GF-D8 (cell line): ENCODE measurements around the gene NCAPG.
"Not testable (repeated sequence)": the region's sequence is repeated elsewhere in the genome, so short reads cannot be mapped to it uniquely, and the experiment has no call there.

Source experiments
- DNase-seq: peaks from one replicate; lab custom pipeline; 2025; lab: John Stamatoyannopoulos, UW

Gene NCAPG

DNA sequence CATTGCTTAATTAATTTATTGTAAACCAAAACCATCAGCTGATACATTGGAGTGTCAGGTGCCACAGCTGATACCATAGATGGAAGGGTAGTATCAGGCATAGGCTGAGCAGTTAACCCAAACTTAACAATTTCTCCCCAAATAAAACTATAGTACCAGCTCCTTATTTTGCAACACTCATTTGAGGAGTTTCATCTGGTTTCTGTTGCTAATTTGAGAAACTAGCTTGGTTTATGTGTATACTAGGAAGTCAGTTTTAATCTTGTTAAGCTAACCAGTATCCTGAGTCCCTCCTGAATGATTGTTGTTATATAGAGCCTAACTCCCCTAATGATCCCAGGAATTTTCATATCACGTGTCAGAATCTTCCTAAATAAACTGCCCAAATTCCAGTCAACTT lies 13.0 kb upstream of the NCAPG start:
- DNase-seq = no peak

DNA sequence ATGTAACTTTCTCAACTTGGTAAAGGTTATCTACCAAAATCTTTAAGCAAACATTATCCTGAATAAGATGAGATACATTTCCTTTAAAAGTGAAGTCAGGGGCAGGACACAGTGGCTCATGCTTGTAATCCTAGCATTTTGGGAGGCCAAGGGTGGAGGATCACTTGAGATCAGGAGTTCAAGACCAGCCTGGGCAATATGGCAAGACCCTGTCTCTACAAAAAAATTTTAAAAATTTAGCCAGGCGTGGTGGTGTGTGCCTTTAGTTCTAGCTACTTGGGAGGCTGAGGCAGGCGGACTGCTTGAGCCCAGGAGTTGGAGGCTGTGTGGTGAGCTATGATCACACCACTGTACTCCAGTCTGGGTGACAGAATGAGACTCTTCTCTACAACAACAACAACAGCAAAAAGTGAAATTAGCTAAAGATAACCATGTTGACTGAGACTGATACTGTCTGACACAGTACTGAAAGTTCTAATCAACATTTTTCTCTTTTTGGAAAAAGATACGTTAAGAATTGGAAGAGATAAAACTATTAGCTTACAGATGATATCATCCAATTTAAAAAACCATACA lies 5.1 kb upstream of the NCAPG start:
- no peak for DNase-seq

DNA sequence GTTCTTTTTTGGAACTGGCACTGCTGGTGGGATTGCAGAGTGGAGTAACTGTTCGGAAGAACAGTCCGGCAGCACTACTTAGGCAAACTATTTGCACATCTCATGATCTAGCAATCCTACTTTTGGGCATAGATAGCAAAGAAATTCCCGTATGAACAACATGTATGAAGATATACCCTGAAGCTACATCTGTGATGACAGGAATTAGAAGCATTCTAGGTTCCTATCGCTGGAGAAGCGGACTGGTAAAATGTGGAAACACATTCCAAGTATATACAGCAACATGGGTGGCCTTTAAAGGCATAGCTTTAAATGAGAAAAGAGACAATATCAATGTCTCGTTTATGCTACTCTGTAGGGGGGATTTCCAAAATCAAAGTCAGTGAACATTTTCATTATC lies 3.3 kb upstream of the NCAPG start:
- DNase-seq = no peak

DNA sequence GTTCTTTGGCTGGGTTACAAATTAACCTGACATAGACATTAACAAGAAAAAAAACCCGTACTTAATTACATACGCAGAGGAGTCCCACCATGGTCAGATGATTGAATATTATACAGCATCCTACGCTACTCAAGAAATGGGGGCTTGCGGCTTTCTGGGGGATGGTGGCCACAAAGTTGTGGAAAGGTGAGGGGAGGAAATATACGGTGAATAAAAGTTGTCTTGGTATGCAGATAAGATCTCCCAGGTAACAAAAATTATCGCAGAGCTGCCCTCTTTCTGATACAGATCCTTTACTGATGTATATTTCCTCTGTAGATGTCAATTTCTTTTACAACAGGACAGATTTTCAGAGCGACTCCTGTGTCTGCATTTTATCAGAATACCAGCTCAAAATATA lies 1.1 kb upstream of the NCAPG start:
- no peak for DNase-seq

DNA sequence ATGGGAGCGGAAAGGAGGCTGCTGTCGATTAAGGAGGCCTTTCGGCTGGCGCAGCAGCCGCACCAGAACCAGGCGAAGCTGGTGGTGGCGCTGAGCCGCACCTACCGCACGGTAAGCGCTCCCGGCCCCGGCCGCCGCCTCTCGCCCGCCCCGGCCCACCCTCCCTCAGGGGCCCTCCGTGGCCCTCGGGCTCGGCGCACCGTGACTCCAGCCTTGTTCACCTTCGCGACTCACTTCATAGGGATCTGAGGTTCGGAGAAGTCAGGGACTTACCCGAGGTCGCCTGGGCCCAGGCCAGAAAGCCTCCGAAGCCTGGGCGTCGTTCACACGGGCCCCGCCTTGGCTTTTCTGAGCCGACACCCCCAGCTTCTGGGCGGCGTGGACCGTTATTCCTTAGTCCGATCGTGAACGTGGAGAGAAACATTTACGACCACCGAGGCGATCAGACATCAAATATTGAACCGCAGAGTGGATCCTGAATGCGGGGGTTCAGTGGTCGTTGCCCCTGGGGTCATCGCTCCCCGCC lies 362 bp downstream of the NCAPG start:
- no peak for DNase-seq

DNA sequence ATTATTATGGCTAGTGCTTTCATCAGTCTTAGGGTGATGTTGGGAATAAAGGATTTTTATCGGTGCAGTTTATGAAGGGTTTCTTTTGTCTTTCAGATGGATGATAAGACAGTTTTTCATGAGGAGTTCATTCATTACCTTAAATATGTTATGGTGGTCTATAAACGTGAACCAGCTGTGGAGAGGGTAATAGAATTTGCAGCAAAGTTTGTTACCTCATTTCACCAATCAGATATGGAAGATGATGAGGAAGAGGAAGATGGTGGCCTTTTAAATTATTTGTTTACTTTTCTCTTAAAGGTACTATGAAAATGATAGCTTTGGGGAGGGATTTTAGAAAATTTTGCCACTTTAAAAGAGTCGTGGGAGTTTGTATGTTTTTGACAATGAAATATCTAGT lies 1.3 kb downstream of the NCAPG start:
- no peak for DNase-seq

DNA sequence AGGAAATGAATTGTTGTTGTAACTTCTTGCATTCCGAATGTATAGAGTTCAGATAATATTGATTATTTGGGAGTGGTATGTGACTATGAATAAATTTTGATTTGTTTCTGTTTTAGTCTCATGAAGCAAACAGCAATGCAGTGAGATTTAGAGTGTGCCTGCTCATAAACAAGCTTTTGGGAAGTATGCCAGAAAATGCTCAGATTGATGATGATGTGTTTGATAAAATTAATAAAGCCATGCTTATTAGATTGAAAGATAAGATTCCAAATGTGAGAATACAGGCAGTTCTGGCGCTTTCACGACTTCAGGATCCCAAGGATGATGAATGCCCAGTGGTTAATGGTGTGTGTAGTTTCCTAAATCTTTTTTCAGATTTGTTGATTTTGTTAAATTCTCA lies 2.0 kb downstream of the NCAPG start:
- no peak for DNase-seq

DNA sequence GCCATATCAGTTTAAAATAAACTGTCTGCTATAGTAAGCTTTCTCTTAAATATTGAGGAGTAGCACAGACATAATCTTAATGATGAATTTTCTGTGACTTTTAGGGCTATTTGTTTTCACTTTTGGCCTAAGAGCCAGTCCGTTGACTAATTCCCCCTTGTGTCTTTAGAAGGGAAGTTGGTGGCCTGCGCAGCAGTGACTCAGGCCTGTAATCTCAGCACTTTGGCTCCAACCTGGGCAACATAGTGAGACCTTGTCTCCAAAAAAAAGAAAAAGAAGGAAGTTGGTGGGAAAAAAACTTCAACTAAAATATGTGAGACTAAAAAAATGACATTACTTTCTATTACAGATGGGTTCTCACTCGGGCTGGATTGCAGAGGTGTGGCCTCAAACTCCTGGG lies 3.4 kb downstream of the NCAPG start:
- DNase-seq = peak; percentile 3

DNA sequence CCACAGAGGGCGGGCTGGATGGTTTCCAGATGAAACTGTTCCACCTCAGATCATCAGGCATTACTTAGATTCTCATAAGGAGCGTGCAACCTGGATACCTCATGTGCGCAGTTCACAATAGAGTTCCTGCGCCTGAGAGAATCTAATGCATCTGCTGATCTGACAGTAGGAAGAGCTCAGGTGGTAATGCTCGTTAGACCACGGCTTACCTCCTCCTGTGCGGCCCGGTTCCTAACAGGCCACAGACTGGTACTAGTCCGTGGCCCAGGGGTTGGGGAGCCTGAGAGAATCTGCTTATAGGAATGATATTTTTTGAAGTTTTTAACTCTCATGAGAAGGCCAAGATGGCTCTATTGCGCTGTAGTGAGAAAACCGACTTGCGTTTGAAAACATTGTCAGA lies 5.4 kb downstream of the NCAPG start:
- DNase-seq = no peak

DNA sequence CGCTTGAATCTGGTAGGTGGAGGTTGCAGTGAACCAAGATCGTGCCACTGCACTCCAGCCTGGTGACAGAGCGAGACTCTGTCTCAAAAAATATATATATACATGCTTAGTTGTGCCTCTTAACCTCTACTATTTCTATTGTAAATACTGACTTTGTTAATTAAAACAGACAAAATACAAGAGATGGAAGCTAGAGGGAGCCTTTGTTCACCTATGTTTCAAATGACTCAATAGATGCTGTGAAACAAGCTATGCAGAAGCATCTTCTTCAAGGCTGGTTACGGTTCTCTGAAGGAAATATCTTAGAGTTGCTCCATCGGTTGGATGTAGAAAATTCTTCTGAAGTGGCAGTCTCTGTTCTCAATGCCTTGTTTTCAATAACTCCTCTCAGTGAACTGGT lies 6.2 kb downstream of the NCAPG start:
- DNase-seq = peak; percentile 47

DNA sequence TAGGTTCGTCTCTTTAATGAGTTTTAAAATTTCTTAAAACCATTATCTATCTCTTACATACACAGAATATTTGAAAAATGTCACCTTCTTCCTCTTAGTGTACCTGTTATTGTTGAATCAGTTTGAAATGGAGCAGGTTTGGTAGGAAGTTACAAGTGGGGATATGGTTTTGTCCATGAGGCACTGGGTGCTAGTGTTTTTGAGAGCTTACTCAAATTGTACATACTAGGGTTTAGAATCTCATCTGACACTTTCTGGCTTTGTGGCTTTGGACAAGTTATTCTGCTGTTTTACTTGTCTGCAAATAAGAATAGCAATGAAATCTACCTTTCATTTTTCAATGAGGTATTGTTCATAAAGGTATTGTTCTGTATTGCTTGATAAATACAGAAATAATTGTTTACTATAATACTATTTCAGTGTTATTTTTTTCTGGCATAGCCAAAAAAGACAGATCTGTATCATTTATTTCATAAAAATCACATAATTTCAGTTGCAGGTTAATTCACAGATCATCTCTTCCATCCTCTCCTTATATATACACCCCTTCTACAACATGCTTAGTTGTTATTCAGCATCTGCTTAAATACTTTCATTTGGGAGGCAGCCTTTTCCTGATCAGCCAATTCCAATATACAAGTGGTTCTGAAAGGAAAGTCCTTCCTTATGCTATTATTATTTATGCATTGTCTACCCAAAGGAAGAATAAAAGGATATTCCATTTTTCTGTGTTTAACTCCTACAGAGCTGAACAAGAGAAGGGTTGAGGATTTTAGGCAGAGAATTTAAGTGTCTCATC lies 13.3 kb downstream of the NCAPG start:
- DNase-seq = no peak

DNA sequence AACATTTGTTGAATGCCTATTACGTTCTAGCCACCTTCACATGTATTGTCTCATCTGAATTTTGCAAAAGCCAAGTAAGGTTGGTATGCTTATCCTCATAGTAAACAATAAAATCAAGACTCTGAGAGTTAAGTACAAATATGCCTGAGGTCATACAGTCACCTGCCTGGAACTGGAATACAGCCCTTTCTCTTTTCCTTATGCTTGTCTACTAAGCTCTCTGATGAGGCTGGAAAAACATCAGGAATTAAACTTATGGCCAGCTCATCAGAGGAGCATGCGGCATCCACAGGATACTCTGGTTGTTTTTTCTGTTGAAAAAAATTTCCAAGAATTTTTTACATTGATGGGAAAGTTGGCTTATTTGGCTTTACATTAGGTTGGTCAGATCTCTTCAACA lies 35.5 kb downstream of the NCAPG start:
- no peak for DNase-seq

DNA sequence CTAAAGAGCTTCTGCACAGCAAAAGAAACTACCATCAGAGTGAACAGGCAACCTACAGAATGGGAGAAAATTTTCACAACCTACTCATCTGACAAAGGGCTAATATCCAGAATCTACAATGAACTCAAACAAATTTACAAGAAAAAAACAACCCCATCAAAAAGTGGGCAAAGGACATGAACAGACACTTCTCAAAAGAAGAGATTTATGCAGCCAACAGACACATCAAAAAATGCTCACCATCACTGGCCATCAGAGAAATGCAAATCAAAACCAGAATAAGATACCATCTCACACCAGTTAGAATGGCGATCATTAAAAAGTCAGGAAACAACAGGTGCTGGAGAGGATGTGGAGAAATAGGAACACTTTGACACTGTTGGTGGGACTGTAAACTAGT lies 39.5 kb downstream of the NCAPG start:
- not testable (repeated sequence) for DNase-seq

DNA sequence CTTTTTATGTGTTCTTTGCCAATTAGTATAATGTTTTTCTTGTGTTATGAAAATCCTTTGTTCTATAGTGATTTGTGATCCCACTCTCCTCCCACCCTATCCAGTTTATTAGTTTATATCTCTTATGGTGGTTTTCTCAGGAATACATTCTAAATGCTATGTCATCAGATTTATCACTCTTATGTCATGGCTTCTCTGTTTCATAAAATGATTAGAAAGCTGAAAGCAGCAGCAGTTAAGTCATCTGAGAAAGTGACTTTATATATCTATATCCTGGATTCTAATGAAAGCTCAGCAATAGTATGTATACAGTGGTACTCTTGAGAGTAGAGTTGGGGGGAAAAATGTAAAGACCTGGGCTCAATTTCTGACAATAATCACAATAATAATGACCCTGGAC lies 41.2 kb downstream of the NCAPG start:
- no peak for DNase-seq

DNA sequence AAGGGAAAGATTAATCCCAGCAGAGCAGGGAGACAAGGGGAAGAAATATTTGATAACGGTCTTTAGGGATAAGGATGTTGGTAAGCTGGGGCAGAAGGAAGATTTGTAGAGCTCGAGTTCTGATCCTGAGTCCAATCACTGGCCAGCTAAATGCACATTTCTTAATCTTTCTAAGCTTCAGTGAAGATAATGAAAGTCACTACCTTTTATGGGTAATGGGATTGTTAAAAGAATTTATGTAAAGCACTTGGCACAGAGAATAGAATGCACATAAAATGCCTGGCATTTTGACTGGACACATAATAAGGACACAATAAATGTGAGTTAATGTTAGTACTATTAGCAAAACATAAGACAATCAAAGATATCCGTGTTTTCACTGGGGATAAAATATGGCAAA lies 43.3 kb downstream of the NCAPG start:
- no peak for DNase-seq

DNA sequence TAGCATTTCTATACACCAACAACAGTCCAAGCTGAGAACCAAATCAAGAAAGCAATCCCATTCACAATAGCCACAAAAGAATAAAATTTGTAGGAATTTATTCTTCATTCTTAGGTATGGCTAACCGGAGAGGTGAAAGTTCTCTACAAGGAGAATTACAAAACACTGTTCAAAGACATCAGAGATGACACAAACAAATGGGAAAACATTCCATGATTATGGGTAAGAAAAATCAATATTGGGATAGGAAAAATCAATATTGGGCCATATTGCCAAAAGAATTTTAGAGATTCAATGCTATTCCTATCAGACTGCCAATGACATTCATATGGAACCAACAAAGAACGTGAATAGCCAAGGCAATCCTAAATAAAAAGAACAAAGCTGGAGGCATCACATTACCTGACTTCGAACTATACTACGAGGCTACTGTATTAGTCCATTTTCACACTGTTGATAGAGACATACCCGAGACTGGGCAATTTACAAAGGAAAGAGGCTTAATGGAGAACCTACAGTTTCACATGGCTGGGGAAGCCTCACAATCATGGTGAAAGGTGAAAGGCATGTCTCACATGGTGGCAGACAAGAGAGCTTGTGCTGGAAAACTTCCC lies 49.1 kb downstream of the NCAPG start:
- DNase-seq = no peak

DNA sequence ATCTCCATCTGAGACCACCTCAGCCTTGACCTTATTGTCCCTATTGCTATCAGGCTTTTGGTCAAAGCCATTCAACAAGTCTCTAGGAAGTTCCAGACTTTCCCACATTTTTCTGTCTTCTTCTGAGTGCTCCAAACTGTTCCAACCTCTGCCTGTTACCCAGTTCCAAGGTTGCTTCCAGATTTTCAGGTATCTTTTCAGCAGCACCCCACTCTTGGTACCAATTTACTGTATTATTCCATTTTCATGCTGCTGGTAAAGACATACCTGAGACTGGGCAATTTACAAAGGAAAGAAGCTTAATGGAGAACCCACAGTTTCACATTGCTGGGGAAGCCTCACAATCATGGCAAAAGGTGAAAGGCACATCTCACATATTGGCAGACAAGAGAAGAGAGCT lies 51.1 kb downstream of the NCAPG start:
- DNase-seq = not testable (repeated sequence)

DNA sequence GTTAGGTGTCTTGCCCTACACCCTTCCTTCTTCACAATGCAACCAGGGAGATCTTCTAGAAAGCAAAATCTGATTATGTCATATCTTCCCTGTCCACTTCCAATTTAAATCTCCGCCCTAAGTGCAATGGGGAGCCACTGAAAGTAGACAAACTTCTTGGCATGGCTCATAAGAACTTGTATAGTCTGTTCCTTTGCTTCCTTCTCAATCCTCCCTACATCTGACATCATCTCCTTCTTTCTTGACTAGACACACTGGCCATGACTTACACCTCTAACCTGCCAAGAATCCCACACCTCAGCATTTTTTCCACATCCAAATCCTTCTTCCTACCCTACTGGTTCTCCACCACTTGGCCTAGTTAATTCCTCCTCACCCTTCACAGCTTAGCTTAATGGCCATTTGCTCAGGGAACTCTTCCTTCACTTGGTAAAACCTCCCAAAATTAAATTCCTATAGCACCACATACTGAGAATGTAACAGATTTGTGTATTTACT lies 55.1 kb downstream of the NCAPG start:
- DNase-seq = no peak

DNA sequence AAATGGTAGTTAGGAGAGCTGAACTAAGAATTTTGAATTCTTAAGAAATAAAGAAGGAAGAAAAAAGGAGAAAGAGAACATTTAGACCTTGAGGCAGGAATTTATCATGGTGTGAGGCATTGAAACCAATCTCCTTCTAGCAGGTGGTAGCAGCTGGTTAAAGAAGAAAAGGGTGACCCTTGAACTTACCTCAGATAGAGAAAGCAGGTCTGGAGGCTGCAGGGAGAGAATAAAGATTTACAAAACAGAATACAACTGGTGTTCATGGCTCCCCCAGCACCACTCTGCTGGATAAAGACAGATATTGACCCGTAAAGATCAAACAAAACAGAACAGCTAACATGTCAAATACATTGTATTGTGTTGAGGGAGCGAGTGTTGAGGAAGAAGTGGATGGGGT lies 56.0 kb downstream of the NCAPG start:
- DNase-seq = no peak

DNA sequence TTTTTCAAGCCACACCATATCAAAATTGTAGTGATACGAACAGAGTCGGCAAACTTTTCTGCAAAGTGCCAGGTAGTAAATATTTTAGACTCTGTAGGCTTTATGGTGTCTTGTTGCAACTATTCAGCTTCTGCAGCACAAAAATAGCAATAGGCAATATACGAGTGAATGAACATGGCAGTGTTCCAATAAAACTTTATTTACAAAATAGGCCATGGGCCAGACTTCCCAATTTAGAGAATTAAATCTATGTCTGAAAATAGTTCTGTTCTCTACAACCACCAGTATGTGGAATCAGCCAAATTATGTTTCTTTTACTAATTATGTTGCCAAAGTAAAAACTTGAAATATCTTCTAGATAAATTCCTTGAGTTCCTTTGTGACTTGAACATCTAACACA lies 56.5 kb downstream of the NCAPG start:
- DNase-seq = no peak

DNA sequence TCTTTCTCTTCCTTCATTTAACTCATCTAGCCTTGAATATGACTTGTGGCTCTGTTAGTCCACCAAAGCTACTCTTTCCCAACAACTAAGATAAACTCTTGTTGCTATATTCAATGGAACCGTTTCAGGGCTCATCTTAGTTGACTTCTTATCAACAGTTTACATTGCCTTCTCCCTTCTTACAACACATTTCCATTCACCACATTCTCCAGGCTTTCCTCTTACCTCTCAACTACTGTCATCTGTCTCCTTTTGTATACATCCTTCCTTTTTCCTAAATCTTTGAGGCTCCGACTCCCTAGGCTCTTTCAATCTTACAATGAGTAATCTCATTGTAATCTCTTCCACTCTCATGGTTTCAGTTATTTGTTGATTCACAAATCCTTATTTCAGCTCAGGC lies 58.5 kb downstream of the NCAPG start:
- DNase-seq = no peak

DNA sequence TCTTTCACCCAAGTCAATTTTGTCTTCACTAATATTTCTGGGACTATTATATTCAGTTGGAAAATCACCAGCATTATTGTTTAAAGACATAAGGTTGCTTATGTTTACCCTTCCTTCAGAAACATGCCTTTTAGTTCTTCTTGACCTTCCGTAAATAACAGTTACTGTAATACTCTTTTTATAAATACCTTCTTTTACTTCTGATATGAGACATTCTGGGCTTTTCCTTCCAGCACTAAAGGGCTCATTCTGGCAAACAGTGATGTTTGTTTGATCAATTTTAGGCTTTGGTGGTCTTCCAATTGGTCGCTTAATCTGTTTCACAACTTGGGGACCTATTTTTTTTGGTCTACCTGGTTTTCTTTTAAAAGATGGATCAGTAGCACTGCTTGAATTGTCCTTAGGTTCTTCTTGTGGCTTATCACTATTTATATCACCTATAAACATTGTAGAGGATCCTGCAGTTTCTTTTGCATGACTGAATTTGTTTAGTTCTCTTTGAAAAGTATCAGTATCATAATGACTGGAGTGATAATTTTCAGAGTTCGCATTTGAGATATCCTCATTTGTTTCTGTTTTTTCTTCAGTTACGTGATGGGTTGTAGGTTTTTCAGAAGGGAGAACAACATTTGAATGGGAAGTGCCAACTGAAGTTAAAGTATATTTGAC lies 64.8 kb downstream of the NCAPG start:
- no peak for DNase-seq

DNA sequence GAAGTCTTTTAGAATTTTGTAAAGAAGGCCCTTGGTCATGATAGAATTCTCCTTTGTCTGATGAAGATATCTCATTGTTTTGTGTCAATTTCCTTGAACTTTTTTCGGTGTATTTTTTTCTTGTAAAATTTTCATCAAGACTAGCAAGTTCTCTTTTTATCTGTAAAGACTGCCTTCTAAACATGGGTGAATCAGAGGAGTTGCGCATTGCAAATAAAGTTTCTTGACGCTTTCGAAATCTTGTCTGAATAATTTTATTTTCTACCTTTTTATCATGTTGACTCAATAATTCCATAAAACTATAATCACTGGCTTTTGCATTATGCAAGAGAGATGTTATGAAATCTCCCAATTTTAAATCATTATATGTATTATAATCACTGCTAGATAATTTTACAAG lies 66.2 kb downstream of the NCAPG start:
- DNase-seq = no peak
